Right renal pelvis (tissue), 4 donors: ENCODE data around the gene IL1R2. TPM values are rescaled to one million over a fixed set of nuclear protein-coding genes. Genes with fewer than 3 reads are reported as not detected.
"Not testable (repeated sequence)": the region's sequence is repeated elsewhere in the genome, so short reads cannot be mapped to it uniquely, and the experiment has no call there.

Experiments used
- DNase-seq, 4 donors: peaks; one replicate each; pipeline ENCODE4 v3.0.0-alpha.2; 2013; ENCODE audit warnings: low read depth in 4 of 4, low spot score in 3 of 4, missing footprints in 1 of 4
- polyA plus RNA-seq, 4 donors: library from polyadenylated mRNA; unstranded; fragments of 120-200 nt; gene quantifications; one replicate each; pipeline ENCODE4 v1.2.1, GENCODE V29; 2013; ENCODE audit not compliant: insufficient read length in 4 of 4

IL1R2 gene
- polyA plus RNA-seq, 4 donors, result 0.30 to 0.73 (median 0.50) TPM

DNA sequence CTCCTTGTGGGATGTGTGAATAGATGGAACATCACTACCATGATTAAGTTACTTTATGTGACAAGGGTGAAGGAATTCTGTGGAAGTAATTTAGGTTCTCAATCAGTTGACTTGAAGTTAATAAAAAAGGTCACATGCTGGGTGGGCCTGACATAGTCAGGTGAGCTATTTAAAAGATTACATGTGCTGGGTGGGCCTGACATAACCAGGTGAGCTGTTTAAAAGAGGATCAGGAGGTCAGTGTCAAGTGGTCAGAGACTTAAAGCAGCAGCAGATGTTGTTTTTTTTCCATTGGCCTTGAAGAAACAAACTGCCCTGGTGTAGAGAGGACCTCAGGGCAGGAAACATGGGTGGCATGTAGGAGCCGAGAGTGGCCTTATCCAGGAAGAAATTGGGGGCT lies 3.3 kb downstream of the IL1R2 start:
- DNase-seq, result no peak

- DNase-seq, result no peak
Observed at GRCh38 chr2:101995804-101996203, 4.0 kb downstream of the IL1R2 start.

DNA sequence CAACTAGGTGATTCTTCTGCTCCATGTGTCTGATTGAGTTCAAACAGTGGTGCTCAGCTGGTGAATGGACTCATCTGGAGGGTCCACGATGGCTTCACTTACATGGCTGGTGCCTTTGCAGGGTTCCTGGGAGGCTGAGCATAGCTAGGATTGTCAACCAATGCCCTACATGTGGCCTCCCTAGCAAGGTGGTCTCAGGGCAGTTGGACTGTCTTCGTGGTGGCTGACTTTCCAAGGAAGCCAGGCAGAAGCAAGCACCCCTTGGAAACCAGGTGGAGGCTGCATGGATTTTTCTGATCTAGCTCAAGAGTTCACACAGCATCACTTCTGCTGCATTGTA lies 6.8 kb downstream of the IL1R2 start:
- DNase-seq, result no peak

DNA sequence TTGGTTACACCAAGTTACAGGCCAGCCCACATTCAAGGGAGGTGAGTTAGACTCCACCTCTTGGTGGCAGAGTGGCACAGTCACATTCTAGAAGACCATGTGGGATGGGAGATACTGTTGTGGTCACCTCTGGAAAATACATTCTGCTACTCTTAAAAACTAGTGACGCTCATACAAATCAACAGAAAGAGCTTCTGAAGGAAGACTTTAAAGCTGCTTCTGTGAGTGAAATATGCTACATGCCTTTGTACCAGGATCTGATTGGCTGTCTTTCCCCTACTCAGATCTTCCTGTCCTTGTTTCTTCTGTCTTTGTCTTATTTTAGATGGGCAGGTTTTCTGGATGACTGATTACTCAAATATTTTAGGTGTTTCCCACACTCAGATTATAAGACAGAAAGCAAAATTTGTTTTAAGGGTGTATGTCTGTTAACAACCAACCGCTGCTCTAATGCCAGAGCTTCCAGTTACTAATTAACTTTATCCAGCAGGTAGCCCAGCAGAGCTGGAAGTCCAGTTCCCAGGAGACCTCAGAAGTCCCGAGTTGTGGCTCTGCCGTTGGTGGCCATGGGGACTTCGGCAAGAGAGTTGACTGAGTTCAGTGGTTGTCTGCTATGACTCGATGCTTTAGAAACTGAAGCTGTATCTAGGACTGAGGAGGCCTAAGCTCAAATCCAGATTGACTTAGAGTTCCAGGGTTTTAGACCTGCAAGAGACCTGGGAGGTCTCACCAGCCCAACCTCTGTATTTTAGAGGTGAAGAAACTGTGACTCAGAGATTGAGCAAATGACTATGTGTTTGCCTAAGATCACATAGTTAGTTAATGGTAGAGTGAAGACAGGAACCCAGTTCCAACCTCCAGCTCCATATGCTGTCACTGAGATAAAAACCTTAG lies 7.4 kb downstream of the IL1R2 start:
- no peak for DNase-seq

- DNase-seq, result no peak
Observed at GRCh38 chr2:102000012-102000411, 8.3 kb downstream of the IL1R2 start.

GRCh38 chr2:102000813-102001766 lies 9.3 kb downstream of the IL1R2 start:
- no peak for DNase-seq

GRCh38 chr2:102001767-102002142 lies 10.0 kb downstream of the IL1R2 start:
- DNase-seq, result no peak

DNA sequence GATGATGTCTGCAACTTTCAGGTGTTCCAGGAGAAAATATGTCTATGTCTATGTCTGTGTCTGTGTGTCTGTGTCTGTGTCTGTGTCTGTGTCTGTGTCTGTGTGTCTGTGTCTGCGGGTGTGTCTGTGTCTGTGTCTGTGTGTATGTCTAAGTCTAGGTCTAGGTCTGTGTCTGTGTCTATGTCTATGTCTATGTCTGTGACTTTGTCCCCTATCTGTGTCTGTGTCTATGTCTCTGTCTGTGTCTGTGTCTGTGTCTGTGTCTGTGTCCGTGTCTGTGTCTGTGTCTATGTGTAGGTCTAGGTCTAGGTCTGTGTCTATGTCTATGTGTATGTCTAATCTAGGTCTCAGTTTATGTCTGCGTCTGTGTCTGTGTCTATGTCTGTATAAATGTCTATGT lies 10.5 kb downstream of the IL1R2 start:
- no peak for DNase-seq

- DNase-seq, result not testable (repeated sequence)
Observed at GRCh38 chr2:102002909-102003308, 11.1 kb downstream of the IL1R2 start.

GRCh38 chr2:102003696-102004095 lies 11.9 kb downstream of the IL1R2 start:
- DNase-seq, result no peak

DNA sequence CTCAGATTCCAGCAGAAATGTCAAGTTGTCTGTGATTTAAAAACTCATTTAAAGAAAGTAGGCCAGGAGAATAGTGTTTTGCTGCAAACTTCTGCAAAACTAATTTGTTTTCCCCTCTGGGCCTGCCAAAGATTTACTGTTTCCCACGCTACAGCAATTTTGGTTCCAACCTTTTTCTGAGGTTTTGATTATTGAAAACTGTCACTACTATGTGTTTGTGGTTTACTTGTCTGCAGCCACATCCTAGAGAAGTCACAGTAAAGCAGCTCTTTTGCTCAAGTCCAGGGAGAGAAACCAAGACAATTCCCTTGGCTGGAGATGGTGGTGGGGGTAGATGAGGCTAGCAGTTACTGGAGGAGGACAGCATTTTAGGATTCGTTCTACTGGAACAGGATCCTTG lies 12.8 kb downstream of the IL1R2 start:
- DNase-seq, result no peak

DNA sequence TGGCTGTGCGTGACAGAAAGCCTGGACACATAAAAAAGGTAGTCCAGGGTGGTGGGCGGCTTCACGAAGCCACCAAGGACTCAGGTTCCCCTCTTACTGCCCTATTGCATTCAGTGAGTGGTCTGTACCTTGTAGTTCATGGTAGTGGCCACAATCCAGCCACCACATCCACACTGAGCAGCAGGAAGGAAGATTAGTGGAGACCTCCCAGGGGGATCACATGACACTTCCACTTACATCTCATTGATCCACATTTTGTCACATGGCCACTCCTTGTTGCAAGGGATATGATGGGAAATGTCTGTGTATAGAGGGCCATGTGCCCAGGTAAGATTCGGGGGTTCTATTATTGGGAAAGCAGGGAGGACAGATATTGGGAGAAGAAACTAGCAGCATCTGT lies 13.7 kb downstream of the IL1R2 start:
- no peak for DNase-seq

- no peak for DNase-seq
Observed at GRCh38 chr2:102005989-102006885, 14.5 kb downstream of the IL1R2 start.

DNA sequence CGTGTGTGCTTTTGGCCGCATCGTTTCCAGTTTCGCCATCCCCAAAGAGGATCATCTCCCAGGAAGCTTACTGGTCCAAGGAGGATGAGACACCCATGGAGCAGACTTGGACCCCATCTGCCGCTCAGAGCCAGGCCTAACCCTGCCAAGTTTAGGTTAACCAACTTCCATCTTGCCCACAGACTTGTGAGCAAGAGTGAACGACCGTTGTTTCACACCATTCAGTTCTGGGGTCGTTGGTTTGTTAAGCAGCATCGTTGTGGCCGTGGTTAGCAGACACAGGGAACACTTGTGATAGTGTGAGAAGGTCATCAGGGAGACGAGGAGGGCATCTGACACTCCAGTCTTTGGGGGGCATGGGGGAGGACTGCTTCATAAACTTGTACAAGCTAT lies 15.1 kb downstream of the IL1R2 start:
- DNase-seq, result no peak

DNA sequence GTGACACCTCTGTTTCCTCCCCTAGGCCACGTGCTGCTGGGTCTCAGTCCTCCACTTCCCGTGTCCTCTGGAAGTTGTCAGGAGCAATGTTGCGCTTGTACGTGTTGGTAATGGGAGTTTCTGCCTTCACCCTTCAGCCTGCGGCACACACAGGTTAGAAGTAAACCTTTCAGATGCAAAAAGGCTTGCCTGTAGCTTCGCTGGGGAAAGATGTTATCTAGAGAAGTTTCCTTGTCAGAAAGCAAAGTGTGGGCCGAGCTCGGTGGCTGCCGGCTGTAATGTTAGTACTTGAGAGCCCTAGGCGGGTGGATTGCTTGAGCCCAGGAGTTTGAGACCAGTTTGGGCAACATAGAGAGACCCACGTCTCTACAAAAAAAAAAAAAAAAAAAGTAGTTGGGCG lies 16.7 kb downstream of the IL1R2 start:
- no peak for DNase-seq

GRCh38 chr2:102009557-102009956 lies 17.8 kb downstream of the IL1R2 start:
- no peak for DNase-seq

DNA sequence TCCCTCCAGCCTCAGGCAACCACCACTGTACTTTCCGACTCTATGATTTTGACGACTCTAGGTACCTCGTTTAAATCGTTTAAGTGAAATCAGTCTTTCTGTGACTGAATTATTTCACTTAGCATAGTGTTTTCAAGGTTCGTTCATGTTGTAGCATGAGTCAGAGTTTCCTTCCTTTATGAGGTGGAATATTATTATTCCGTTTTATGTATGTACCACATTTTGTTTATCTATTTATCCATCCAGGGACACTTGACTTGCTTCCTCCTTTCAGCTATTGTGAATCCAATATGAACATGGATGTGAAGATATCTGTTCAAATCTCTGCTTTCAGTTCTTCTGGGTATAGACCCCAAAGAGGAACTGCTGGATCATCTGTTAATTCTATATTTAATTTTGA lies 19.1 kb downstream of the IL1R2 start:
- no peak for DNase-seq

DNA sequence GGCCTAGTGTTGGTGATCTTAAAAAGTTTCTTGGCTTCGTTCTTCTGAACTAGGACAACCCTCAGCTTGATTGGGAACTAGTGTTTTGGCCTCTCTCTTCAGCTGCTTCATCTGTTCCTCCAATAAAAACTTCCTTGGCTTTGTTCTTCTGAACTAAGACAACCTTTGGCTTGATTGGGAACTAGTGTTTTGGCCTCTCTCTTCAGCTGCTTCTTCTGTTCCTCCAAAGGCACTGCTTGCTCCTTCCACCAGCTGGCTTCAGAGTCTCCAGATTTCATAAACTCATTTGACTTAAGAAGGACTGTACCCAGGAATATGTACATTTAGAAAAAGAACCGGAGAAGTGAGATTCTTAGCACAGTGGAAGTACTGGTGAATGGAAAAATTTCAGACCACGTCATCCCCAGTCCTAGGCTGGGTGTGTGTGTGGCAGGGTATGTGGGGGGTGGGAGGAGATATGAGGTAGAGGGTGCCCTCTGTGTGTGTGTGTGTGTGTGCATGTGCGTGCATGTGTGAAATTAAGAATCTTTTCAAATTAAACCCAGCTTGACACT lies 20.4 kb downstream of the IL1R2 start:
- DNase-seq, result no peak

DNA sequence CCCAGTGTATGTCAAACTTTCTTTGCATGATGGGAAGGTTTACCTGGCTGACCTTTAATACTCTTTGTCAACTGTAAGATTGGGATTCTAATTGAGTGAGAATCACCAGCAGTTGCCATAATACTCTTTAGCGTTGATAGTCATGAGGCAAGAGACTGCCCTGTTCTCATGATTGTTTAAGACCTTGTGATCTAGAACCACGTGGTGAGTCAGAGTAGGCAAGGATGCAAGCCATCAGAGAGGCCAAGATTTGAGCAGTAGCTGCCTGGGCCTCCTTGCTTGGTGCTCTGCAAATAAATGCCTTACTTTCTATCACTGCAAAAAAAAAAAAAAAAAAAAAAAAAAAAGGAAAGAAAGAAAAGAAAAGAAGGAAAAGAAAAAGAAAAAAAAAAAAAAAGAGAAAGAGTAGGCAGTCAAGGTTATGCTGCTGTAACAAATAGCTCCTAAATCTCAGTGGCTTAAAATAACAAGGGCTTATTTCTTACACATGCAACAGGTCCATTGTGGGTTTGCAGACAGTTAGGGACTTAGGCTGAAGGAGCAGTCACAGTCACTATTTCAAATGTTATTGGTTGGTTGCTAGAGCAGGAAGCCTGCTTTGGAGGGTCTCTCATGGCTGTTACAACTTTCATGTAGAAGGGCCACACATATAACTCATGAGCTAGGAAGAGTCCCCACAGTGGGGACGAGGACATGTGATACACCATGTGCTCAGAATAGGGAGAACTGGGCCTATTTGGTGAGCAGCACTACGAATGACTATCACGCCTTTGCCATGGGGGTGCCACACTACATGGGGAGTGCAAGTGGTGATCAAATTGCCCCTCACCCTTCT lies 21.7 kb downstream of the IL1R2 start:
- DNase-seq, result no peak

- no peak for DNase-seq
Observed at GRCh38 chr2:102014041-102014345, 22.2 kb downstream of the IL1R2 start.
